HG03442 (cell line): ENCODE results near the gene BEST4.
"Not testable (repeated sequence)": the region's sequence is repeated elsewhere in the genome, so short reads cannot be mapped to it uniquely, and the experiment has no call there.

Experiments
- ATAC-seq: cut with Tn5 transposase; IDR thresholded peaks from one replicate; pipeline ENCODE4 v1.9.1; 2021; ENCODE audit warnings: mild to moderate bottlenecking, moderate library complexity; ENCODE audit not compliant: unreplicated experiment

Gene BEST4

GRCh38 chr1:44803062-44803311 is 15.0 kb upstream of the BEST4 start:
- no peak for ATAC-seq

GRCh38 chr1:44802306-44803061 is 14.5 kb upstream of the BEST4 start:
- ATAC-seq, result no peak

- no peak for ATAC-seq
Observed at GRCh38 chr1:44801491-44802305, 13.7 kb upstream of the BEST4 start.

GRCh38 chr1:44799770-44800584 is 12.0 kb upstream of the BEST4 start, which contains the start of gene PLK3:
PLK3 (plus strand) TSS chr1:44800377; CDS start chr1:44800464, 87 bp downstream.
- ATAC-seq, result peak; percentile 78

- ATAC-seq, result no peak
Observed at GRCh38 chr1:44798481-44799365, 10.8 kb upstream of the BEST4 start.

- ATAC-seq, result not testable (repeated sequence)
Observed at GRCh38 chr1:44797886-44798285, 9.9 kb upstream of the BEST4 start.

GRCh38 chr1:44792736-44793502 is 4.9 kb upstream of the BEST4 start:
- no peak for ATAC-seq

GRCh38 chr1:44790968-44791801 is 3.2 kb upstream of the BEST4 start:
- ATAC-seq, result no peak

GRCh38 chr1:44787506-44787905 is 464 bp downstream of the BEST4 start:
- ATAC-seq, result no peak

GRCh38 chr1:44786841-44787426 is 1.0 kb downstream of the BEST4 start:
- no peak for ATAC-seq

- ATAC-seq, result peak; percentile 45
Observed at GRCh38 chr1:44786138-44786840, 1.7 kb downstream of the BEST4 start.

GRCh38 chr1:44785501-44786137 is 2.4 kb downstream of the BEST4 start:
- no peak for ATAC-seq

GRCh38 chr1:44785029-44785380 is 3.0 kb downstream of the BEST4 start:
- ATAC-seq, result no peak

- ATAC-seq, result no peak
Observed at GRCh38 chr1:44784094-44785028, 3.6 kb downstream of the BEST4 start.

- no peak for ATAC-seq
Observed at GRCh38 chr1:44783697-44784093, 4.3 kb downstream of the BEST4 start.

GRCh38 chr1:44780583-44781121 is 7.3 kb downstream of the BEST4 start:
- ATAC-seq, result no peak
